ENCODE data around the gene GNPDA2.
A peak's percentile ranks its signal among the peaks of the same experiment; 100 is the strongest.

GNPDA2 gene

GRCh38 chr4:44727471-44727870 is 1.1 kb upstream of the GNPDA2 start:
- no peak overlapping the region for H3K9ac ChIP-seq (ENCODE audit: low read length)
- no peaks in the 10 kb centered on the region for H3K9me3 ChIP-seq (ENCODE audit: control insufficient read depth, low read depth, low read length)
- H3K4me3 ChIP-seq (ENCODE audit: low read length): no peak overlapping the region
- H3K27me3 ChIP-seq (ENCODE audit: control insufficient read depth, insufficient read depth, low read length): peaks cover 21% of the 10 kb centered on the region
- H3K36me3 ChIP-seq (ENCODE audit: control insufficient read depth, low read depth, low read length): no peaks in the 10 kb centered on the region
- no peak overlapping the region for H3K27ac ChIP-seq (ENCODE audit: low read length)
- H3K4me1 ChIP-seq (ENCODE audit: control insufficient read depth, low read depth, low read length): peaks cover 4% of the 10 kb centered on the region

- Histone ChIP-seq H3K9ac (ENCODE audit: low read length) (peak overlapping the region; percentile 61), H3K4me3 (ENCODE audit: low read length) (peak overlapping the region; percentile 77), H3K4me1 (ENCODE audit: control insufficient read depth, low read depth, low read length) (peaks cover 4% of the 10 kb centered on the region), H3K27me3 (ENCODE audit: control insufficient read depth, insufficient read depth, low read length) (peaks cover 21% of the 10 kb centered on the region), H3K9me3 (ENCODE audit: control insufficient read depth, low read depth, low read length) (no peaks in the 10 kb centered on the region), H3K36me3 (ENCODE audit: control insufficient read depth, low read depth, low read length) (no peaks in the 10 kb centered on the region), H3K27ac (ENCODE audit: low read length) (no peak overlapping the region)
Measured at GRCh38 chr4:44725726-44726037, 674 bp downstream of the GNPDA2 start.

- H3K9ac ChIP-seq (ENCODE audit: low read length): peak overlapping the region; percentile 61
- peaks cover 4% of the 10 kb centered on the region for H3K4me1 ChIP-seq (ENCODE audit: control insufficient read depth, low read depth, low read length)
- H3K36me3 ChIP-seq (ENCODE audit: control insufficient read depth, low read depth, low read length): no peaks in the 10 kb centered on the region
- H3K27ac ChIP-seq (ENCODE audit: low read length): no peak overlapping the region
- no peaks in the 10 kb centered on the region for H3K9me3 ChIP-seq (ENCODE audit: control insufficient read depth, low read depth, low read length)
- peak overlapping the region; percentile 77 for H3K4me3 ChIP-seq (ENCODE audit: low read length)
- peaks cover 21% of the 10 kb centered on the region for H3K27me3 ChIP-seq (ENCODE audit: control insufficient read depth, insufficient read depth, low read length)
Measured at GRCh38 chr4:44725166-44725565, 1.2 kb downstream of the GNPDA2 start.

- Histone ChIP-seq H3K4me1 (ENCODE audit: control insufficient read depth, low read depth, low read length) (peaks cover 4% of the 10 kb centered on the region), H3K27me3 (ENCODE audit: control insufficient read depth, insufficient read depth, low read length) (peaks cover 13% of the 10 kb centered on the region), H3K36me3 (ENCODE audit: control insufficient read depth, low read depth, low read length) (no peaks in the 10 kb centered on the region), H3K4me3 (ENCODE audit: low read length) (no peak overlapping the region), H3K9me3 (ENCODE audit: control insufficient read depth, low read depth, low read length) (no peaks in the 10 kb centered on the region), H3K9ac (ENCODE audit: low read length) (no peak overlapping the region), H3K27ac (ENCODE audit: low read length) (no peak overlapping the region)
Measured at GRCh38 chr4:44722001-44722400, 4.4 kb downstream of the GNPDA2 start.

GRCh38 chr4:44720371-44720770 is 6.0 kb downstream of the GNPDA2 start:
- Histone ChIP-seq H3K9me3 (ENCODE audit: control insufficient read depth, low read depth, low read length) (no peaks in the 10 kb centered on the region), H3K27ac (ENCODE audit: low read length) (no peak overlapping the region), H3K27me3 (ENCODE audit: control insufficient read depth, insufficient read depth, low read length) (peaks cover 6% of the 10 kb centered on the region), H3K4me3 (ENCODE audit: low read length) (no peak overlapping the region), H3K9ac (ENCODE audit: low read length) (no peak overlapping the region), H3K4me1 (ENCODE audit: control insufficient read depth, low read depth, low read length) (peaks cover 4% of the 10 kb centered on the region), H3K36me3 (ENCODE audit: control insufficient read depth, low read depth, low read length) (no peaks in the 10 kb centered on the region)

GRCh38 chr4:44716597-44716996 is 9.8 kb downstream of the GNPDA2 start:
- Histone ChIP-seq H3K36me3 (ENCODE audit: control insufficient read depth, low read depth, low read length) (no peaks in the 10 kb centered on the region), H3K4me1 (ENCODE audit: control insufficient read depth, low read depth, low read length) (no peaks in the 10 kb centered on the region), H3K4me3 (ENCODE audit: low read length) (no peak overlapping the region), H3K27ac (ENCODE audit: low read length) (no peak overlapping the region), H3K27me3 (ENCODE audit: control insufficient read depth, insufficient read depth, low read length) (no peaks in the 10 kb centered on the region), H3K9ac (ENCODE audit: low read length) (no peak overlapping the region), H3K9me3 (ENCODE audit: control insufficient read depth, low read depth, low read length) (no peaks in the 10 kb centered on the region)

- Histone ChIP-seq H3K4me1 (ENCODE audit: control insufficient read depth, low read depth, low read length) (no peaks in the 10 kb centered on the region), H3K27me3 (ENCODE audit: control insufficient read depth, insufficient read depth, low read length) (no peaks in the 10 kb centered on the region), H3K9ac (ENCODE audit: low read length) (no peak overlapping the region), H3K4me3 (ENCODE audit: low read length) (no peak overlapping the region), H3K27ac (ENCODE audit: low read length) (no peak overlapping the region), H3K36me3 (ENCODE audit: control insufficient read depth, low read depth, low read length) (no peaks in the 10 kb centered on the region), H3K9me3 (ENCODE audit: control insufficient read depth, low read depth, low read length) (no peaks in the 10 kb centered on the region)
Measured at GRCh38 chr4:44713125-44713524, 13.2 kb downstream of the GNPDA2 start.

GRCh38 chr4:44704673-44705072 is 21.7 kb downstream of the GNPDA2 start:
- H3K4me1 ChIP-seq (ENCODE audit: control insufficient read depth, low read depth, low read length): no peaks in the 10 kb centered on the region
- H3K36me3 ChIP-seq (ENCODE audit: control insufficient read depth, low read depth, low read length): peaks cover 20% of the 10 kb centered on the region
- no peak overlapping the region for H3K27ac ChIP-seq (ENCODE audit: low read length)
- H3K9me3 ChIP-seq (ENCODE audit: control insufficient read depth, low read depth, low read length): no peaks in the 10 kb centered on the region
- no peak overlapping the region for H3K4me3 ChIP-seq (ENCODE audit: low read length)
- no peaks in the 10 kb centered on the region for H3K27me3 ChIP-seq (ENCODE audit: control insufficient read depth, insufficient read depth, low read length)
- H3K9ac ChIP-seq (ENCODE audit: low read length): no peak overlapping the region

- H3K9ac ChIP-seq (ENCODE audit: low read length): no peak overlapping the region
- H3K4me1 ChIP-seq (ENCODE audit: control insufficient read depth, low read depth, low read length): no peaks in the 10 kb centered on the region
- H3K36me3 ChIP-seq (ENCODE audit: control insufficient read depth, low read depth, low read length): peaks cover 45% of the 10 kb centered on the region
- H3K4me3 ChIP-seq (ENCODE audit: low read length): no peak overlapping the region
- H3K27ac ChIP-seq (ENCODE audit: low read length): no peak overlapping the region
- no peaks in the 10 kb centered on the region for H3K27me3 ChIP-seq (ENCODE audit: control insufficient read depth, insufficient read depth, low read length)
- H3K9me3 ChIP-seq (ENCODE audit: control insufficient read depth, low read depth, low read length): no peaks in the 10 kb centered on the region
Measured at GRCh38 chr4:44701037-44701436, 25.3 kb downstream of the GNPDA2 start.

- Histone ChIP-seq H3K36me3 (ENCODE audit: control insufficient read depth, low read depth, low read length) (peaks cover 50% of the 10 kb centered on the region), H3K4me1 (ENCODE audit: control insufficient read depth, low read depth, low read length) (no peaks in the 10 kb centered on the region), H3K27me3 (ENCODE audit: control insufficient read depth, insufficient read depth, low read length) (no peaks in the 10 kb centered on the region), H3K9me3 (ENCODE audit: control insufficient read depth, low read depth, low read length) (no peaks in the 10 kb centered on the region), H3K4me3 (ENCODE audit: low read length) (no peak overlapping the region), H3K9ac (ENCODE audit: low read length) (no peak overlapping the region), H3K27ac (ENCODE audit: low read length) (no peak overlapping the region)
Measured at GRCh38 chr4:44700427-44700826, 25.9 kb downstream of the GNPDA2 start.

GRCh38 chr4:44684648-44685047 is 41.7 kb downstream of the GNPDA2 start:
- Histone ChIP-seq H3K27me3 (ENCODE audit: control insufficient read depth, insufficient read depth, low read length) (no peaks in the 10 kb centered on the region), H3K4me1 (ENCODE audit: control insufficient read depth, low read depth, low read length) (peaks cover 3% of the 10 kb centered on the region)

GRCh38 chr4:44679060-44679459 is 47.3 kb downstream of the GNPDA2 start:
- Histone ChIP-seq H3K27ac (ENCODE audit: low read length) (peak overlapping the region; percentile 72), H3K27me3 (ENCODE audit: control insufficient read depth, insufficient read depth, low read length) (no peaks in the 10 kb centered on the region), H3K9me3 (ENCODE audit: control insufficient read depth, low read depth, low read length) (no peaks in the 10 kb centered on the region), H3K4me1 (ENCODE audit: control insufficient read depth, low read depth, low read length) (peaks cover 9% of the 10 kb centered on the region), H3K4me3 (ENCODE audit: low read length) (peak overlapping the region; percentile 81), H3K9ac (ENCODE audit: low read length) (peak overlapping the region; percentile 88), H3K36me3 (ENCODE audit: control insufficient read depth, low read depth, low read length) (peaks cover 27% of the 10 kb centered on the region)

More at GRCh38 chr4:44684648-44685047, 41.7 kb downstream of the GNPDA2 start:
- Histone ChIP-seq H3K27ac (ENCODE audit: low read length) (no peak overlapping the region), H3K9ac (ENCODE audit: low read length) (no peak overlapping the region), H3K4me3 (ENCODE audit: low read length) (no peak overlapping the region), H3K36me3 (ENCODE audit: control insufficient read depth, low read depth, low read length) (peaks cover 76% of the 10 kb centered on the region), H3K9me3 (ENCODE audit: control insufficient read depth, low read depth, low read length) (no peaks in the 10 kb centered on the region)

Data from iPS-18a (cell line).